H1 (cell line): ENCODE data around the gene FHOD1. TPM values are rescaled to one million over a fixed set of nuclear protein-coding genes. Genes with fewer than 3 reads are reported as not detected.

ENCODE experiments used
- CTCF ChIA-PET: fragments of 300-600 bp; sonication (Branson Sonifier 250); formaldehyde crosslinking; loops from one replicate; lab custom pipeline; 2021; ENCODE audit not compliant: partially characterized antibody; lab: Charles Lee
- POLR2A ChIA-PET: fragments of 300-600 bp; sonication (Branson Sonifier 250); formaldehyde crosslinking; loops from one replicate; lab custom pipeline; 2021; ENCODE audit warnings: inconsistent platforms; ENCODE audit not compliant: partially characterized antibody; lab: Charles Lee
- DNase-seq, 2 experiments: peaks; one replicate each; pipeline versions ENCODE4 v3.0.0 to v3.0.0-alpha.2; 2010 to 2022; ENCODE audit warnings: low spot score in 2 of 2, low read depth in 1 of 2, mixed read lengths in 1 of 2
- FAIRE-seq: peaks from 2 replicates; lab custom pipeline; 2011; peaks lifted over from hg19 to GRCh38; lab: Jason Lieb, UNC
- H2AFZ ChIP-seq: 2 replicates; pipeline ENCODE4 v1.8.1; 2012; ENCODE audit warnings: low read length, inconsistent platforms
- H2AK5ac ChIP-seq: 2 replicates; pipeline ENCODE4 v1.6.1; 2013; ENCODE audit warnings: low read depth, low read length
- H2BK120ac ChIP-seq: replicated peaks from 2 replicates; pipeline ENCODE3; 2013; ENCODE audit warnings: low read depth, low read length, inconsistent platforms
- H2BK12ac ChIP-seq: 2 replicates; pipeline ENCODE4 v1.6.1; 2013; ENCODE audit warnings: low read depth, low read length
- H2BK15ac ChIP-seq: 2 replicates; pipeline ENCODE4 v1.6.1; 2013; ENCODE audit warnings: low read length
- H2BK20ac ChIP-seq: 2 replicates; pipeline ENCODE4 v1.6.1; 2013; ENCODE audit warnings: low read length
- H2BK5ac ChIP-seq: 2 replicates; pipeline ENCODE4 v1.6.1; 2013; ENCODE audit warnings: low read depth, low read length
- H3K14ac ChIP-seq: 2 replicates; pipeline ENCODE4 v1.6.1; 2013; ENCODE audit warnings: inconsistent platforms; ENCODE audit not compliant: insufficient read length
- H3K18ac ChIP-seq: 2 replicates; pipeline ENCODE4 v1.6.1; 2013; ENCODE audit warnings: low read length; ENCODE audit errors: extremely low read depth
- H3K23ac ChIP-seq: 2 replicates; pipeline ENCODE4 v1.6.1; 2013; ENCODE audit warnings: inconsistent platforms; ENCODE audit not compliant: insufficient read length
- H3K23me2 ChIP-seq: 2 replicates; pipeline ENCODE4 v1.6.1; 2013; ENCODE audit warnings: low read depth, low read length
- H3K27ac ChIP-seq: 2 replicates; pipeline ENCODE4 v1.6.1; 2011; ENCODE audit warnings: low read depth, low read length, inconsistent platforms
- H3K27me3 ChIP-seq, 4 experiments: replicated peaks in 1 of 4; 1 replicate in 1 of 4; 2 replicates in 3 of 4; pipeline versions ENCODE4 v1.6.1 to v1.8.1; 2011 to 2013; ENCODE audit warnings: low read length in 3 of 4, mild to moderate bottlenecking in 3 of 4, inconsistent platforms in 2 of 4, mixed read lengths in 2 of 4, moderate library complexity in 1 of 4; ENCODE audit not compliant: control insufficient read depth in 3 of 4, insufficient read depth in 3 of 4; ENCODE audit errors: extremely low read depth in 1 of 4
- H3K36me3 ChIP-seq, 4 experiments: 2 replicates each; pipeline versions ENCODE4 v1.6.1 to v1.8.1; 2011 to 2013; ENCODE audit warnings: mild to moderate bottlenecking in 4 of 4, low read length in 3 of 4, moderate library complexity in 2 of 4, control low read depth in 1 of 4, inconsistent platforms in 1 of 4; ENCODE audit not compliant: insufficient read depth in 4 of 4, control insufficient read depth in 2 of 4
- H3K4ac ChIP-seq: replicated peaks from 2 replicates; pipeline ENCODE3; 2013; ENCODE audit warnings: low read length, low read depth, mixed read lengths, inconsistent platforms; ENCODE audit not compliant: insufficient read length
- H3K4me1 ChIP-seq, 4 experiments: replicated peaks in 1 of 4; 1 replicate in 1 of 4; 2 replicates in 3 of 4; pipeline versions ENCODE4 v1.6.1 to v1.8.1; 2011 to 2013; ENCODE audit warnings: low read length in 3 of 4, inconsistent platforms in 2 of 4, mixed read lengths in 1 of 4; ENCODE audit not compliant: insufficient read depth in 4 of 4, control insufficient read depth in 3 of 4
- H3K4me2 ChIP-seq, 2 experiments: 2 replicates each; pipeline versions ENCODE4 v1.6.1 to v1.8.1; 2011 to 2013; ENCODE audit warnings: low read depth in 2 of 2, low read length in 2 of 2, control low read depth in 1 of 2, inconsistent platforms in 1 of 2, mild to moderate bottlenecking in 1 of 2; ENCODE audit not compliant: insufficient read depth in 1 of 2
- H3K4me3 ChIP-seq, 4 experiments: fragments of 200-600, 300-600 bp in 1 of 4; sonication (generic), shearing (Covaris generic), sonication (Bioruptor Twin) in 1 of 4; 2 replicates each; pipeline versions ENCODE4 v1.5.1 to v1.8.1; 2011 to 2016; ENCODE audit warnings: low read length in 4 of 4, low read depth in 3 of 4, control low read depth in 2 of 4, inconsistent platforms in 2 of 4, mild to moderate bottlenecking in 2 of 4, mixed read lengths in 1 of 4, moderate library complexity in 1 of 4; ENCODE audit not compliant: insufficient read depth in 2 of 4; ENCODE audit errors: extremely low read depth in 1 of 4
- H3K56ac ChIP-seq: replicated peaks from 2 replicates; pipeline ENCODE3; 2013; ENCODE audit warnings: low read depth, mild to moderate bottlenecking, mixed read lengths, low read length, inconsistent platforms; ENCODE audit not compliant: insufficient read length
- H3K79me1 ChIP-seq: 2 replicates; pipeline ENCODE4 v1.6.1; 2013; ENCODE audit warnings: low read depth, low read length, control low read depth
- H3K79me2 ChIP-seq, 2 experiments: 2 replicates each; pipeline versions ENCODE4 v1.6.1 to v1.8.1; 2012 to 2013; ENCODE audit warnings: low read length in 2 of 2, mild to moderate bottlenecking in 2 of 2, inconsistent platforms in 1 of 2; ENCODE audit not compliant: insufficient read depth in 2 of 2, control insufficient read depth in 1 of 2
- H3K9ac ChIP-seq, 4 experiments: replicated peaks in 1 of 4; 1 replicate in 1 of 4; 2 replicates in 3 of 4; pipeline versions ENCODE4 v1.6.1 to v1.8.1; 2011 to 2013; ENCODE audit warnings: low read depth in 3 of 4, low read length in 3 of 4, control low read depth in 2 of 4, mild to moderate bottlenecking in 2 of 4, moderate library complexity in 2 of 4, inconsistent platforms in 1 of 4; ENCODE audit errors: extremely low read depth in 1 of 4
- H3K9me3 ChIP-seq, 2 experiments: 2 replicates each; pipeline versions ENCODE4 v1.6.1 to v1.8.1; 2012 to 2013; ENCODE audit warnings: mild to moderate bottlenecking in 2 of 2, moderate library complexity in 2 of 2, control low read depth in 1 of 2, inconsistent platforms in 1 of 2, low read depth in 1 of 2, low read length in 1 of 2, mixed read lengths in 1 of 2; ENCODE audit not compliant: insufficient read depth in 2 of 2
- H4K20me1 ChIP-seq, 2 experiments: replicated peaks in 1 of 2; 2 replicates each; pipeline versions ENCODE3 to v1.8.1; 2011 to 2013; ENCODE audit warnings: inconsistent platforms in 2 of 2, low read length in 2 of 2, mild to moderate bottlenecking in 1 of 2; ENCODE audit not compliant: insufficient read depth in 2 of 2, control insufficient read depth in 1 of 2
- H4K5ac ChIP-seq: 2 replicates; pipeline ENCODE4 v1.6.1; 2013; ENCODE audit warnings: low read length, low read depth, mixed read lengths, inconsistent platforms; ENCODE audit not compliant: insufficient read length
- H4K8ac ChIP-seq: 2 replicates; pipeline ENCODE4 v1.8.0; 2013; ENCODE audit warnings: mild to moderate bottlenecking, moderate library complexity, low read length, inconsistent platforms; ENCODE audit not compliant: insufficient read depth; ENCODE audit errors: extremely low read depth
- H4K91ac ChIP-seq: replicated peaks from 2 replicates; pipeline ENCODE3; 2013; ENCODE audit warnings: low read length, mixed read lengths, inconsistent platforms; ENCODE audit not compliant: insufficient read length
- EGR1 ChIP-seq: IDR thresholded peaks from 2 replicates; pipeline ENCODE4 v1.6.1; 2011; ENCODE audit warnings: low read depth, low read length, borderline replicate concordance
- RBBP5 ChIP-seq: IDR thresholded peaks from 2 replicates; pipeline ENCODE4 v1.7.1; 2012; ENCODE audit warnings: low read depth, mild to moderate bottlenecking, inconsistent platforms, low read length, moderate library complexity, borderline replicate concordance
- RXRA ChIP-seq: IDR thresholded peaks from 2 replicates; pipeline ENCODE4 v1.6.1; 2011; ENCODE audit warnings: low read depth, mild to moderate bottlenecking, low read length, moderate library complexity; ENCODE audit not compliant: insufficient read depth
- WGBS, 2 experiments: shearing (Covaris generic) in 1 of 2; methylation state at CpG; one replicate each; pipeline versions ENCODE4 v1.1.6 to v1.1.7; 2013 to 2015; ENCODE audit warnings: low lambda C conversion rate in 2 of 2, mixed read lengths in 2 of 2, inconsistent platforms in 1 of 2, low coverage in 1 of 2, missing lambda C conversion rate in 1 of 2; ENCODE audit not compliant: insufficient replicate concordance in 2 of 2, insufficient coverage in 1 of 2, insufficient read length in 1 of 2; ENCODE audit errors: extremely low coverage in 1 of 2, missing lambda C conversion rate in 1 of 2; 5-methylcytosine and 5-hydroxymethylcytosine counted together
- polyA plus RNA-seq, 7 experiments: library from polyadenylated mRNA; depleted of rRNA in 3 of 7; stranded (reverse) in 5 of 7; unstranded in 2 of 7; fragments of >200 nt in 5 of 7; fragments of 200-250 nt in 2 of 7; gene quantifications; 1 replicate in 5 of 7; 2 replicates in 1 of 7; 4 replicates in 1 of 7; pipeline versions ENCODE4 v1.2.1 to v1.2.3, GENCODE V29; 2011 to 2013; ENCODE audit warnings: missing spikeins in 2 of 7, mixed read lengths in 2 of 7
- total RNA-seq: library from RNA; stranded (reverse); fragmentation: NEBNext Ultra II Directional; extraction: Animal tissue kit (Norgen Biotek cat#: 25700); gene quantifications from 2 replicates; pipeline ENCODE4 v1.2.1, GENCODE V29; 2021

FHOD1 gene
- total and polyA plus RNA-seq, 2 of the 8 experiments (the other 6 are each of a cell fraction or from before 2014, with no cell fraction given) = 31.3 to 60.7 TPM

DNA sequence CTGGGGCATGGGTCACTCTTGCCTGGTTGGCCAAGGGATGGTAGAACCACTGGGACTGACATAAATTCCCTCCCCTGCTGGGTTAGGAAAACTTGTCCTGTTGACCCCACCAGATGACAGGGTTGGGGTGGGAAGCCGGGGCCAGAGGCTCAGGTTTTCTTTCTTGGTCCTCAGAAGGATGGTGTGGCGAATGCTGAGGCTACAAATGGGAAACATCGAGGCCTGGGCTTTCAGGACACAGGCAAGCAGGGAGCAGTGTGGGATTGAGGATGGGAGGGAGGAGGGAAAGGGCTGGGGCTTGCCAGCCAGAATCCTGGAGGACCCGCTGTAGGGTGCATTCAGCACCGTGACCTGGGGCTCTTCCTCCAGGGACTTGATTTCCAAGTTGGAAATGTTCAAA is 17.6 kb upstream of the FHOD1 start:
- WGBS, 2 experiments = 91% methylated on average over 5 of the region's 5 CpGs; no CpG with 5 or more reads in 1 of the 2 experiments
- no peak overlapping the region for H2AK5ac ChIP-seq
- TF ChIP-seq EGR1 (no peak), RBBP5 (no peak), RXRA (no peak)

More for the DNA sequence above, 17.6 kb upstream of the FHOD1 start:
- no peaks in the 10 kb centered on the region for H3K9me3 ChIP-seq
- H3K9ac ChIP-seq = no peak overlapping the region
- DNase-seq = no peak
- H3K14ac ChIP-seq = no peak overlapping the region
- no peaks in the 10 kb centered on the region for H3K23me2 ChIP-seq
- peaks cover 2 to 4% of the 10 kb centered on the region in 2 experiments for H4K20me1 ChIP-seq
- H3K79me2 ChIP-seq = no peaks in the 10 kb centered on the region
- H3K27ac ChIP-seq = no peak overlapping the region
- no peak overlapping the region for H2BK12ac ChIP-seq
- no peak overlapping the region for H3K4ac ChIP-seq
- no peak overlapping the region for H2BK5ac ChIP-seq
- ChIA-PET POLR2A (interaction anchor here (0.9 to 2.8 kb wide), 6 partner anchors 15 to 66 kb away, joined by 3 to 12 read pairs (median 4); partner anchors contain the start of gene SLC9A5), CTCF (interaction anchor here (0.8 to 14.4 kb wide), 14 partner anchors 9 to 299 kb away, joined by 3 to 217 read pairs (median 4); partner anchors contain the start of genes FHOD1, KCTD19, LRRC36 and PLEKHG4)
- no peaks in the 10 kb centered on the region for H3K36me3 ChIP-seq
- H4K8ac ChIP-seq = no peak overlapping the region
- H3K18ac ChIP-seq = no peak overlapping the region
- no peak overlapping the region for H2BK120ac ChIP-seq
- H3K79me1 ChIP-seq = no peaks in the 10 kb centered on the region
- no peak overlapping the region for H3K23ac ChIP-seq
- H3K4me3 ChIP-seq = no peak overlapping the region
- no peak overlapping the region for H2BK15ac ChIP-seq
- H3K4me2 ChIP-seq = no peak overlapping the region
- H3K56ac ChIP-seq = no peak overlapping the region
- no peak overlapping the region for H4K5ac ChIP-seq
- no peak for FAIRE-seq
- no peak overlapping the region for H2BK20ac ChIP-seq
- H3K4me1 ChIP-seq = no peaks in the 10 kb centered on the region; a peak in 1 of 7 replicates
- no peaks in the 10 kb centered on the region; a peak in 1 of 7 replicates for H3K27me3 ChIP-seq
- no peak overlapping the region for H2AFZ ChIP-seq
- no peak overlapping the region for H4K91ac ChIP-seq
